GM20000 (cell line): Measurements from ENCODE around the gene CENPP.
A peak's percentile ranks its signal among the peaks of the same experiment; 100 is the strongest.

ENCODE experiments used
- DNase-seq: peaks from one replicate; pipeline ENCODE4 v3.0.0; 2012; ENCODE audit warnings: low spot score
- TF ChIP-seq, protein P1 (sequence below): IDR thresholded peaks from 2 replicates; pipeline ENCODE4 v1.5.1; 2012; ENCODE audit warnings: mild to moderate bottlenecking, control low read depth; ENCODE audit errors: extremely low read depth, missing control alignments

The CENPP gene

DNA sequence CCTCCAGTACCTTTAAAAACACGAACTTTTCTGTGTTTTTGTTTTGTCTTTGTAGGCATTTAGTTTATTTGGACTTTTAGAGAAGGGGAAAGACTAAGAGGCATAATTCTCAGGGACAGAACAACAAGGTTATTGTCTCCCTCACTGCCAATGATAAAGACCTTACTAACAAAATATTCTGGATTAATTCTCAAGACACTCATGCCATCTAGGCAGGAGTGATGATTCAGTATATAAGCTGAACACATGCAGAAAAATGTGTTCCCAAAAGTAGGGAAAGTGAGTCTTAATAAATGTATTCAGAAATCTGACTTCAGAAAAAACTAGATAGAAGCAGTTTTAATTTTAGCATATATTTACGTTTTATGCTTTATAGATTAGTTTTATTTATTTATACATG lies 173.9 kb downstream of the CENPP start:
- TF ChIP-seq, protein P1, sequence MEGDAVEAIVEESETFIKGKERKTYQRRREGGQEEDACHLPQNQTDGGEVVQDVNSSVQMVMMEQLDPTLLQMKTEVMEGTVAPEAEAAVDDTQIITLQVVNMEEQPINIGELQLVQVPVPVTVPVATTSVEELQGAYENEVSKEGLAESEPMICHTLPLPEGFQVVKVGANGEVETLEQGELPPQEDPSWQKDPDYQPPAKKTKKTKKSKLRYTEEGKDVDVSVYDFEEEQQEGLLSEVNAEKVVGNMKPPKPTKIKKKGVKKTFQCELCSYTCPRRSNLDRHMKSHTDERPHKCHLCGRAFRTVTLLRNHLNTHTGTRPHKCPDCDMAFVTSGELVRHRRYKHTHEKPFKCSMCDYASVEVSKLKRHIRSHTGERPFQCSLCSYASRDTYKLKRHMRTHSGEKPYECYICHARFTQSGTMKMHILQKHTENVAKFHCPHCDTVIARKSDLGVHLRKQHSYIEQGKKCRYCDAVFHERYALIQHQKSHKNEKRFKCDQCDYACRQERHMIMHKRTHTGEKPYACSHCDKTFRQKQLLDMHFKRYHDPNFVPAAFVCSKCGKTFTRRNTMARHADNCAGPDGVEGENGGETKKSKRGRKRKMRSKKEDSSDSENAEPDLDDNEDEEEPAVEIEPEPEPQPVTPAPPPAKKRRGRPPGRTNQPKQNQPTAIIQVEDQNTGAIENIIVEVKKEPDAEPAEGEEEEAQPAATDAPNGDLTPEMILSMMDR: no peak
- no peak for DNase-seq

DNA sequence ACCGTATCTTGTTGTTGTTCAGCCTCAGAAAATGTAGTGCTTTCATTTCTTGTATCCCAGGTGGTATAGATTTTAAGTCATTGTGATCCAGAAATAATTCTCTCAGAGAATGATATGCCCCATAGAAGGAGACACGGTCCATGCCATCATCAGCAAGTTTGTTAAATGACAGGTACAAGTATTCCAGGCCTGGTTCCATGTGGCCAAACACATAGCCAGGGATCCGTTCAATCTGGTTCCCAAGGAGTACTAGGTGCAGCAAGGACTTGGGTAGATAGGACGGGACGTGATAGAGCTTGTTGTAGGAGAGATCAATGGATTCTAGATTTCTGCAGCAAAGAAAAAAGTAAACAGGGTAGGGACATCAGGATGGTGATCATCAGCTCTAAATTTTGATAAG lies 175.0 kb downstream of the CENPP start:
- DNase-seq: no peak
- TF ChIP-seq, protein P1: no peak

DNA sequence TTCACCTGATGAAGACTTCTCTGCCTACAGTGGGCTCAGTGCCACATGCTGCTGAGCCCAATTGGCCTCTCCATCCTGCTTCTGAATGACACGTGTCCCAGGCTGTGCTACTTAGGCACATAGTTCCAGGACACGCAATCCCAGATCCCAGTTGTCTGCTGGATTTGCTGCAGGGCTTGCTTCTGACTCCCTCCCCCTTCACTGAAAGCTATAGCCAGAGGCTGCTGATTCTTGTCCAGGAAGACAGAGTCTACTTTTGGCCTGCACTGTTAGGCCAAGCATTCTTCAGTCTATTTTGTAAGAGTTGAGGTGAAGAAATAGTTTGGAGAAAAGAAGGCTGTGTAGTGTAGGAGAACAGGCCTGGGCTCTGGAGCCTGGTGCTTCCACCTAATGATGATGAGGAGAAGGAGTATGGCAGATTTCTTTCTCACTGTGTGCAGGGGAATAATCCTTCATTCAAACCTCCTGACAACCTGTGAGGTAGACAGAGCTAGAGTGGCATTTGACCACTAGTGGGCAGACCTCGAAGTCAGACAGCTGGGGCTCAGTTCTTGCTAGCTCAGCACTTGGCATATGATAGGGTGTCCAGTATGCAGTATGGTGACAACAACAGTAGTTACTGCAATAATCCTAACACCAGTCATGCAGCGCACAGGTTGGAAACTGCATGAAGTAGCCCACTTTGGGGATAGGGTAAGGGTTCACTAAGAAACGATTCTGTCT lies 176.1 kb downstream of the CENPP start:
- DNase-seq: peak; percentile 36
- TF ChIP-seq, protein P1: peak; percentile 27

- TF ChIP-seq, protein P1: no peak
- DNase-seq: no peak
These were observed 177.4 kb downstream of the CENPP start for GRCh38 chr9:92503156-92503555.

DNA sequence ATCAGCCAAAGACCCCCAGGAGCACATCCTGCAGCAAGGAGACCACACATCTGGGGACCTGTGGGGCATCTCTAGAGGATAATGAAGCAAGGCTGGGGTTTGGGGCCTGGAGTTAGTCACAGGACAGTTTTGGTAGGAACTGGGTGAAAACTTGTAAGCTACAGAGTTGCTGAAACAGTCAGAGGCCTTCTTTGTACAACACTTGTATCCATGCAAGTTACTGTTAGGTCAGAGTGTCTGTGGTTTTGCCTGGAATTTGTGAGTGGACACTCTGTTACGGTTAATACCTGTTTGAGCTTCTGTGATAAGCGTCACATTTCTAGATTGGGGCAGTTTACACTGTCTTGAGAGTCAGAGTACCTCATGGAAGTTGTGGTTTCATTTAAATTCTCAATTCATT lies 179.1 kb downstream of the CENPP start:
- no peak for DNase-seq
- TF ChIP-seq, protein P1: no peak

- DNase-seq: no peak
- TF ChIP-seq, protein P1: no peak
These were observed 180.6 kb downstream of the CENPP start for GRCh38 chr9:92506184-92506857.

DNA sequence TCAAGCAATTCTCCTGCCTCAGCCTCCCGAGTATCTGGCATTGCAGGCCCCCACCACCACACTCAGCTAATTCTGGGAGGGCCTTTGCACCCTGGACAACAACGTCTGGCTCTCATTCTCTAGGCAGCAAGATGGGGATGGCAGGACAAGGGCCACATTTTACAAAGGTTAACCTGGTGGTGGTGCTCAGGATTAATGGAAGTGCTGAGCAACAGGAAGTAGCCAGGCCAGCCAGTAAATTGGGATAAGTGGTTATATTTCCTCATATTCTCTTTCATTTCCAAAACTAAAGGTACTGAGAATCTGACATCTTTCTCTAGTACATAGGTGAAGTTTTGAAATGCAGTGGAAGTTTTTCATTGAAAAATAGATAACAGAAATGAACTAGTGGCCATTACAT lies 181.3 kb downstream of the CENPP start:
- TF ChIP-seq, protein P1: no peak
- DNase-seq: no peak
